DMS53 treated with DMSO at 0.1 percent for 48 hours (cell line): ENCODE results near the gene SLC22A14.
"Not testable (repeated sequence)": the region's sequence is repeated elsewhere in the genome, so short reads cannot be mapped to it uniquely, and the experiment has no call there.

Source experiments
- DNase-seq: peaks from one replicate; lab custom pipeline; 2025; ENCODE audit not compliant: unreplicated experiment; lab: John Stamatoyannopoulos, UW

The SLC22A14 gene, protein sequence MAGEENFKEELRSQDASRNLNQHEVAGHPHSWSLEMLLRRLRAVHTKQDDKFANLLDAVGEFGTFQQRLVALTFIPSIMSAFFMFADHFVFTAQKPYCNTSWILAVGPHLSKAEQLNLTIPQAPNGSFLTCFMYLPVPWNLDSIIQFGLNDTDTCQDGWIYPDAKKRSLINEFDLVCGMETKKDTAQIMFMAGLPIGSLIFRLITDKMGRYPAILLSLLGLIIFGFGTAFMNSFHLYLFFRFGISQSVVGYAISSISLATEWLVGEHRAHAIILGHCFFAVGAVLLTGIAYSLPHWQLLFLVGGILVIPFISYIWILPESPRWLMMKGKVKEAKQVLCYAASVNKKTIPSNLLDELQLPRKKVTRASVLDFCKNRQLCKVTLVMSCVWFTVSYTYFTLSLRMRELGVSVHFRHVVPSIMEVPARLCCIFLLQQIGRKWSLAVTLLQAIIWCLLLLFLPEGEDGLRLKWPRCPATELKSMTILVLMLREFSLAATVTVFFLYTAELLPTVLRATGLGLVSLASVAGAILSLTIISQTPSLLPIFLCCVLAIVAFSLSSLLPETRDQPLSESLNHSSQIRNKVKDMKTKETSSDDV

DNA sequence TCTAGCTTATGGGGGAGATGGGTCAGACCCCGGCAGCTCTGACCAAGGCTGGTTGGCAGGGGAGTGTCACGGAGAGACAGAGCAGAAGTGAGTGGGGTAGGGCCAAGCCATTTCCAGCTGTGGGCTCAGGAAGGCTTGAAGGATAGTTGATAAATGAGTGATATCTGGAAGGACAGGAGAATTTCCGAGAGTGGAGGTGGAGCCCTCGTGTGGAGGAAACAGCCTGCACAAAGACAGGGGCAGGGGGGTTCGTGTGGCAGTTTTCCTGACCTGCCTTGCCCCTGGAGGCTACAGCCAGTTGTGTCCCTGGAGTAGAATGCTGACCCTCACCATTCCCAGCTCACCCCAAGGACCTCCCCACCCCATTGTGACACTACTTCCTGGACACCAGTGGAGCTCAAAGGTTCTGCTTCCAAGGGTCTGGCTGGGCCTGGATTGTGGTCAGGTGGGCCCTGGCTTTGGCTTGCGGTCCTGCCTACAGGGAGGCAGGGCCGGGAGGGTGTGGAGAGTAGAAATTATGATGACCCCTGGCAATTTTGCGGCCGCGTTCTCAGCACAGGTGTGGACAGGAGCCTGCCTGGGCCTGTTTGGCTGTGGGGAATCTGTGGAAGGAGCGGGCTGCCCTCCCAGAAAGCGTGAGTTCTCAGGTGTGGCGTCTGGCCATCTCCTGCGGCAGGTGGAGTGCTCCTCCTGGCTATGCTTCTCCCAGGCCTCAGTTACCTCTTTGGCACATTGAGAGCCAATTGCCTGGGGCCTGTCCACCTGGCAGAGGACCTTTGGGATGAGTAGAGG, at the start of gene SLC22A14:
SLC22A14 (plus strand) TSS at position 400 of the 792 bp plus-strand sequence. CDS start 23,733 bp downstream, outside the sequence.
- DNase-seq, result no peak

DNA sequence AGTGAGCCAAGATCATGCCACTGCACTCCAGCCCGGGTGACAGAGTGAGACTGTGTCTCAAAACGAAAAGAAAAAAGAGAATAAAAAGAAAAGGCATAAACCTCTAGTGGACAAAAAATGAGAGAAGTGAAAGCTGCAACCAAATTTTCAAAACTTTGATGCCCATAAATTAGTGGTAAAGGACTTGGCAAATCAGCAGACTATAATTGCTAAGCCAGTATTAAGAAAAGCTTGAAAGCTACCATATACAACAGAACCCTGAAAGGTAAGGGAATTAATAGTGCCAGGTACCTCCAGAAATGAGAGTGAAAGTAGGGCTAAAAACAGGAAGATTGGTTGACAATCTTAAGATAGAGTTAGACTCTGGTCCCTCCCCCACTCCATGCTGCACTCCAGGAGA, 49.4 kb upstream of the SLC22A14 start:
- no peak for DNase-seq

DNA sequence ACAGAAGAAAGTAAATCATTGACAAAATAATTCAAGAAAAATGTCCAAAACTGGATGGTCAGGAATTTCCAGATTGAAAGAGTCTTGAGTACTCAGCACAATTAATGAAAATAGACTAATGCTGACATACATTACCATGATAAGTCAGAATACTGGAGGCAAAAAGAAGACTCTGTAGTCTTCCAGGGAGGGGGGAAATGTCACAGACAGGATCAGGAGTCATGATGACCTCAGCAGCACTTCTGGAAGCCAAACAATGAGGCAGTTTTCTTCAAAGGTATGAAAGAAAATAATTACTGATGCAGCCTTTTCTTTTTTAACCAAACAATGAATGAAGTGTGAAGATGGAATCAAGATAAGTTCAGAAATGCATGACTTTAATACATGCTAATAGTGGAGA, 46.6 kb upstream of the SLC22A14 start:
- DNase-seq, result no peak

DNA sequence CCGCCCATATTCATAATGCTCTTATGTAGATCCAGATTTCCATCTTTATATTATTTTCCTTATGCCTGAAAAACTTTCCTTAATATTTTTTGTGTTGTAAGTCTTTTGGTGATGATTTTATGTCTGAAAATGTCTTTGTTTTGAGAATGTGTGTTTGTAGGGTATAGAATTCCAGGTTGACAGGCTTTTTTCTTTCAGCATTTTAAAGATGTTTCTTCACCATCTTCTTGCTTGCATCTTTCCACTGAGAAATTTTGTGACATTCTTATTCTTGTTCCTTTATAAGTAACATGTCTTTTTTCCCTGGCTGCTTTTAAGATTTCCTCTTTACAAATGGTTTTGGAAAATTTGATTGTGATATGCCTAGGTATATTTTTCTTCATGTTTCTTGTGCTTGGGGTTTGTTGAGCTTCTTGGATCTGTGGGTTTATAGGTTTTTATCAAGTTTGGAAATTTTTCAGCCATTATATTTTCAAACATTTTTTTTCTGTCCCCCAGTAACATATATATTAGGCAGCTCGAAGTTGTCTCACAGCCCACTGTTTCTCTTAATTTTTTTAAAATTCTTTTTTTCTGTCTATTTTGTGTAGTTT, 43.6 kb upstream of the SLC22A14 start:
- DNase-seq, result no peak

DNA sequence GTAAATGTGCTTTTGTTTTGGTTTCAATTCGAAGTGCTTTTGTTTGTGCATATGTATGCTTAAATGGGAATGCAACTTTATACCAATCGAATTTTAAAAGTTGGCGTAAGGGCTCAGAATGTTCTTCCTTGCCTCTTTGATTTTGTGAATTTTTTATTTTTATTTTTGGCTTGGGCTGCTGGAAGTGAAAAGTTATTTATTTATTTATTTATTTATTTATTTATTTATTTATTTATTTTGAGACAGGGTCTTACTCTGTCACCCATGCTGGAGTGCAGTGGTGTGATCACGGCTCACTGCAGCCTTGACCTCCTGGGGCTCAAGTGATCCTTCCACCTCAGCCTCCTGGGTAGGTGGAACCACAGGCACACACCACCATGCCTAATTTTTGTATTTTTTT, 39.3 kb upstream of the SLC22A14 start:
- not testable (repeated sequence) for DNase-seq

DNA sequence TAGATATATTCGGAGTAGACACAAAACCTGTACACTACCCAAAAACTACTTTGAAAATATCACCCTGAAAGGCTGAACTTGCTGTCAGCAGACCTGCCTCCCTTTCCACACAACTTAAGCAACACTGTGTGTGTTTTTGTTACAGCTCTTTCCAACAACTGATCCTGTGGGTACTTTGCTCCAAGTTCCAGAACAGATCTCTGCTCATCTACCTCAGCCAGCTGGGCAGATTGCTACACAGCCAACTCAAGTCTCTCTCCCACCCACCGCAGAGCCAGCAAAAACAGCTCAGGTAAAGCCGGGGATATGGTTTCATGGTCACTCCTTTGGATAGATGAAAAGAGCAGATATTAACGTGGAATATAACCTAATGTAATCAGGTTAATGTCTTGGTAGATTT, 36.2 kb upstream of the SLC22A14 start:
- no peak for DNase-seq

DNA sequence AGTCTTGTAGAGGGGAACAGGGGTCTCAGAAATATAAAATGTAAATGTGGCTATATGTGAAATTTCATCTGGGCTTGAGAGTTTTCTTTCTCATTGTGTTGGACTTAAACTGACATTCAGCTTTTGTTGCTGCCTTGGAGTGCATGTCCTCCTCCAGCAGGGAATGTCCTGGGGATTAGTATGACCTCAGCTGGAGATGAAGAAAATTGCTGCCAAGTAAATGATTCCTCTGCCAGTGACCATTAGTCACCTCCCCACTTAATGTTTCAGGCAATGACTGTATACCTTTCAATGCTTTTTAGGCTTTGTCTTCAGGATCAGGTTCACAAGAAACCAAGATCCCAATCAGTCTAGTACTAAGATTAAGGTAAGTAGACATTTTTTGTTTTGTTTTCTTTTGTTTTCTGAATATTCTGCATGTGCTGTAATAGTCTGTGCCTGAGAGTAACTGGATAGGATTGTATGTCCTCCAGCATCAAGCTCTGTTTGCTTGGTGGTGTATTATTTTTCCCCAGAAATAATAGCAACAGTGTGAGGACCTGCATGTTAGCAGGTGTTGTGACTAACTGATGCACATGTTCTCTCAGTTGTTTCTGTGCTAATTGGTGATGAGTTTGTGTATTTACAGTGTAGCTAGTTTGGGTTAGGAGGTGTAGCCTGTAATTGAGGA, 34.6 kb upstream of the SLC22A14 start:
- DNase-seq, result no peak

DNA sequence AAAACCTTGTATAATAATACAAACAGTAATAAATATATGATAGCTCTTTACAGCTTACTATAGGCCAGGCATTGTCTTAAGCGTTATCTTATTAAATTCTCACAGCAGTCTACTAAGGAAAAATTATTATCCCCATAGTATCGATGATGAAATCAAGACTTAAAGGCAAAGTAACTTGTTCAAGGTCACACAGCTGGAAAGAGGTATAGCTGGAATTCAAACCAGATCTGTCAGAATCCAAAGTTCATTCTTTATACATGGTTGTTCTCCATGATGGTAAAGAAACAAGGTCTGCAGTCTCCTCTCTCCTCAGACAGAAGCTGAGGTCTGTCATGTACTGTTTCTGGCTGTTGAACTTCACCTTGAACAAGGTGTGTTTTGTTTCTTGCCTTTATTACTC, 31.9 kb upstream of the SLC22A14 start:
- DNase-seq, result no peak

DNA sequence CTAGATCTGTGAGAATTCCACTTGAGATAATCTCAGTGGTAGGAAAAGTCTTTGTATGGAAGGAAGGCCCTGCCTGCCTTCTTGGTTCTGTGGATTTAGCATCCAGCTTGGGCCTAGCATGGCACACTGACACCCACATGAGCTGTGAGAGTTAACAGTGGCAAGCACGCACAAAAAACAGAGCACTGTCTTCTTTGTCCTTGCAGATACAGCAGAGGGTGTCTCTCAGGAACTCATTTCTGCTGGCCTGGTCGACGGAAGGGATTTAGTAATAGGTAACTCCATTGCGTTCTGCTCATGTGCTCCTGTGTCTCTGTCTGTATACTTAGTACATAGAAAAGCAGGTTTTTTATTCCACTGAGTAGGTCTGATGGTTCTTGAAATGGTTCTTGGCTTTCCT, 30.9 kb upstream of the SLC22A14 start:
- DNase-seq, result no peak

DNA sequence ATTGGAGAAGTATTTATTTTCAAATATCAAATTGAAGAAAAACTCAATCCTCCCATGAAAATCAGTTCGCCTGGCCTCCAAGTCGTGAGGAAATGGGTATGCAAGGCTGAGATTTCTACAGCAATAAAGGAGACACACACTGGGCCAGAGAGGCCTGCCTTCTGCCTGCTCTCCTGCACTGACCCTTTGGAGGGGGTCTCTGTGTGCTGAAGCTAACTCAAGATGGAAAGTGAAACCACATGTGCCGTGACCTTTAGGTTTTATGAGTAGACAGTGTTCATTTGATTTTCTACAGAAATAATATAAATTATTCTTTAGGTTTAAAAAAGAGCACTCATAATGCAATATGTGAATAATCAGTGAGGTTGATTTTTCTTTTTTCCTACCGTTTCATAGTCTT, 28.4 kb upstream of the SLC22A14 start:
- DNase-seq, result no peak

DNA sequence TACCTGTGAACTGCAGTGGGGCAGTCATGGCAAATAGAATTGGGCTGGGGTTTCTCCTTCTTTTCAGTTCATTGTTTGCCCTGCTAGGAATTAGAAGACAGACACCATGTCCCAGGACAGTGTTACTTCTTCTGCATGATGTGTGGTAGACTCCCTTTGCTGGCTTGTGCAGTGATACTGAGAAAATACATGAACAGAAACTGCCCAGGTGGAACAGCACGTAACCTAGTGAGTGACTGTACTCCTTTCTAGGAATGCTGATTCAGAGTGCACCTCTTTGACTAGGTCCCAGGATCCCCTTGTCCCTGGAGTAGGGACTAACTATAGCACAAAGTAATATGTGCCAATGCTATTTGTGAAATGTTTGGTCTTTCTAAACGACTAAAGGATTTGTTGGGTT, 27.2 kb upstream of the SLC22A14 start:
- DNase-seq, result no peak

DNA sequence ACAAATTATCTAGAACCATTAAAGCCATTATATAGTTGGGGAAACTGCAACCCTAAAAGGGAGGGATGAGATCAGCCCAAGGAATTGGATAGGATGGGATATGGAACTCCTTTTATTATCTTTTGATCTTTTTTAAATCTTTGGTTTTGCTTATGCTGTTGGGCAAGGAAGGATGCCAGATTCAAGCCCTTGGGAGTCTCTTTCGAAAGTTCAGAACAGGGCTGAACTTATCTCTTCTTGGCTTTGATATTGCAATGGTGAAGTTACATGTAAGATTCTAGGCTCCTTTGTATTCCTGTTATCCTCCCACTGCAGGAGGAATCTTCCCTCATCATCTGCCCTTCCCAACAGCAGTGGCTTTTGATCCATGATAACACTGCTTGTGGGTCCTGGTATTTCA, 26.5 kb upstream of the SLC22A14 start:
- no peak for DNase-seq

DNA sequence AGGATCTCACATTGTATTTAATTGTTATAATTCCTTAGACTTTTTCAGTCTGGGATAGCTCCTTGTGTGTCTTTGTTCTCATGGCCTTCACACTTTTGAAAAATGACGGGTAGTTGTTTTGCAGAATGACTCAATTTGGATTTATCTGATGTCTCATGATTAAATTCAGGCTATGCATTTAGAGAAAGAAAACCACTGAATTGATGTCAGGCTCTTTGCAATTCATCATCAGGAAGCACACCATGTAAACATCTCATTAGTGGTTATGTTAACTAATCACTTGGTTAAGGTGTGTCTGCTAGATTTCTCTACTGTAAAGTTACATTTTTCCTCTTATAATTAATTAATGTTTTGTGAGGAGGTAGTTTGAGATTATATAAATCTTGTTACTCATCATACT, 24.5 kb upstream of the SLC22A14 start:
- DNase-seq, result no peak

DNA sequence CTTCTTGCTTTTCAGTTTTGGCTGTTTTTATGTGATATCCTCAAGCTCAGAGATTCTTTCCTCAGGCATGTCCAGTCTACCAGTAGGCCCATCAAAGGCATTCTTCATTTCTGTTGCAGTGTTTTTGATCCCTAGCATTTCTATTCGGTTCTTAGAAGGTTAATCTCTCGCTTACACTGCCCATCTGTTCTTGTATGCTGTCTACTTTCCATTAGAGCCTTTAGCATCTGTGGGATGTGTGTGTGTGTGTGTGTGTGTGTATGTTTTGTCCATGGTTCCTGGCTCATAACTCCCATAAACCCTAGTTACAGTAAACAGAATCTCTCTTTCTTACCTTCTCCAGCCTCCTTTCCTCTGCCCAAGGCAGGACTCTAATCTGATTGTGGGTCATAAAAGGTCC, 21.6 kb upstream of the SLC22A14 start:
- no peak for DNase-seq

DNA sequence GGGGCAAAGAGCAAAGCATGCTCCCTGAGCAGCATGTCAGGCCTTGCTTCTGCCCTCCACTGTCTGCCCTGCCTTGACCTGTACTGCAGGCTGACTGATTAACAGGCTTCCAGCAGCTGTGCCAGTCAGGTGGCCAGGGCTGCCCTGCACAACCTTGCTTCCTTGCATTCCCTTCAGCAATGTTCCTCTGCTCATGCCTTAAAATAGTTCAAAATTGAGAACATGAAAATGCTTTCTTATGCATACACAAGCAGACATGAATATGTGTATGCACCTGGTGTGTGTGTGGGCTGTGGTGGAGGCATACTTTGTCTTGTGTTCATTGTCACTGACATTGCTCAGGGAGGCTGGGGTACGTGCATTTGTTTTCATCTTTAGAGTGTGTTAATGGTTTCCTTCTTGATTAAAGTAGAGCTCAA, 17.7 kb upstream of the SLC22A14 start:
- DNase-seq, result no peak

DNA sequence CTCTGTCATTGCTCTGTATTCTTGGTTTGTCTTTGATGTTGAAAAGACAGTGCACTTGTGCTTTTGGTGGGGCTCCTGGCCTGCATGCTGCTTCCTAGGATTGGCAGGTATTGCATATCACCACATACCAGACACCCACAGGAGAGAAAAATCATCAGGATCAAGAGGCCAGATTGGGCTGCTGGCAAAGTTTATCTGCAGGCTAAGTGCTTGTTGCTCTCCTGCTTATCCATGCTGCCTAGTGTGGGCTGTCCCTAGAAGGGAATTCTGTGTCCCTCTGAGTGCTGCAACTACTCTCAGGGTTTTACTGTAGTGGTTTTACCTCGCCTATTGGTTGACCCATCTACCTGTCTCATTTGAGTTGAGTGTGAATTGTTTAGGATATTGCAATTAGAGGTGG, 17.3 kb upstream of the SLC22A14 start:
- DNase-seq, result no peak

DNA sequence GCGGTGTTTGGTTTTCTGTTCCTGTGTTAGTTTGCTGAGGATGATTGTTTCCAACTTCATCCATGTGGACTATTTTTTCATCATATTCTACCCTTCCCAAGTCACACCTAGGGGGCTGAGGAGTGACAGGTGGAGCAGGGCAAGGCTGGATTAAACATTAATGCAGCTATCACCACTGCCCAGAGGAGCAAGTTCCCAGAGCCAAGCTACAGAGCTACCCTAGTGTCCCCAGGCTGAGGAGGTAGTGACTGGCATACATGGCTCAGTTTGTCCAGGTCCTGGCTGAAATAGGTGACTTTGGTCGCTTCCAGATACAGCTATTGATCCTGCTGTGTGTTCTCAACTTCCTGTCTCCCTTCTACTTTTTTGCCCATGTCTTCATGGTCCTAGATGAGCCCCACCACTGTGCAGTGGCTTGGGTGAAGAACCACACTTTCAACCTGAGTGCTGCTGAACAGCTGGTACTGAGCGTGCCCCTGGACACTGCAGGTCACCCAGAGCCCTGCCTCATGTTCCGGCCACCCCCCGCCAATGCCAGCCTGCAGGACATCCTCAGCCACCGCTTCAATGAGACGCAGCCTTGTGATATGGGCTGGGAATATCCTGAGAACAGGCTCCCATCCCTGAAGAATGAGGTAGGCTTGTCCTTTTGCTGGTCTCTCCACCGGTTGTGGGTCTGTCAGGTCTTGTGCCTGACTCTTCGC, 16.3 kb upstream of the SLC22A14 start, which contains the start of gene SLC22A13:
SLC22A13 (plus strand) TSS at position 209 of the 704 bp plus-strand sequence; CDS start at position 258, 49 bp downstream.
- no peak for DNase-seq

DNA sequence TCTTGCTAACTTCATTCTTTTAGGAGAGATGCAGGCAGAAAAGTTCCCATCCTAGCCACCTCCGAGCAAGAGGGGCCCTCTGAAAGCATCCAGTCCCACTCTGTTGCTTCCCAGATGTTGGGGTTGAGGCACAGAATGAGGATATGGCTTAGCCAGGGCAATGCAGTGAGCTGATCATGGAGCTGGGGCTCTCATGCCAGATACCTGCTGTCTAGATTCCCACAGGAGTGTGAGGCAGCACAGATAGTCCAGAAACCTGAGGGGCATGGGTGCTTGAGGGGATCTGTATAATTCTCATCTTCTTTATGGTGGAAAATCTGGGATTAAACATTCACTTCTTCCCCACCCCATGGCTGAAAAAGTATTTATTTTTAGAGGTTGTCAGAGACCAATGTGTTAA, 15.3 kb upstream of the SLC22A14 start:
- no peak for DNase-seq

DNA sequence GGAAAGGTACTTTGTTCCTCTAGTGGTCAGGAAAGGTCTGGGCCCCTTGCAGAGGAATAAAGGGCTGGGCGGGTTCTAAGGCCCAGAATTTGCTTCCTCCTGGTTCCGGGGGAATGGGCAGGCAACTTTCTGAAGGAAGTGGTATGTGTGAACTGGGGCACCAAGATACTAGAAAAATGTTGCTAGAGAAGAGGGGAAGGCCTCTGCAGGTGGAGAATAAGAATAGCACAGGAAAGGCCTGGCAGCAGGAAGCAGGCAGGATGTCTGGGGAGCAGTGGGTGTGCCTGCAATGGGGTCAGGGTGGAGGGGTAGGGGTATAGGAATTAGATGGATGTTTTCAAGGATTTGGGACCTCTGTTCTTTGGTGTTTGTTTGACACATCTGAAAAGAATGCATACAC, 14.4 kb upstream of the SLC22A14 start:
- DNase-seq, result no peak

DNA sequence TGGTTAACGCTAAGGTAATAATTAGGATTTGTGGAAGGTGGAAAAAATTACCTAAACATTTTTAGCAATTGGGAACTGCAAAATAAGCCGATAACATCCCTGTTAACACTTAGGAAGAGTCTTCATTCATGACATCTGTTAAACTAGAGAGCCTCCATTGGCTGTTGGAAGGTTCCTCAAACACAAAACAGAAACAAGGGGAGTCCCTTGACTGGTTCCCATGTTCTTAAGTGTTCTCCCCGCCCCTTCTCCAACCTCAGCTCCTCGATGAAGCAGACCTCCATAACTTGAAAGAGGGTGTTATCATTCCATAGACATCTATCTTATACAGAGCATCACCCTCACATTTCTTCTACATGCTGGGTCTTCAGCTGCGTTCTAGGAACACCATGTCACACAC, 14.0 kb upstream of the SLC22A14 start:
- no peak for DNase-seq
